B cell (primary cell): ENCODE measurements around the gene CCDC110.

ENCODE experiments used
- CTCF ChIP-seq: fragments of 200-600 bp; IDR thresholded peaks from one replicate; pipeline ENCODE4 v1.8.0; 2022; ENCODE audit warnings: antibody characterized with exemption, mild to moderate bottlenecking
- EZH2 ChIP-seq: IDR thresholded peaks from 2 replicates; pipeline ENCODE4 v1.6.1; 2012; ENCODE audit warnings: borderline replicate concordance, low read depth, mild to moderate bottlenecking, moderate library complexity, low read length; ENCODE audit not compliant: insufficient read depth, poor library complexity, severe bottlenecking

GRCh38 chr4:185421366-185422124 lies 50.0 kb downstream of the CCDC110 start:
- TF ChIP-seq EZH2 (no peak), CTCF (no peak)
